NCI-H187 treated with DMSO at 0.1 percent for 48 hours (cell line): Measurements from ENCODE around the gene THNSL1.
"Not testable (repeated sequence)": the region's sequence is repeated elsewhere in the genome, so short reads cannot be mapped to it uniquely, and the experiment has no call there.

ENCODE experiments used
- DNase-seq: peaks from one replicate; lab custom pipeline; 2025; lab: John Stamatoyannopoulos, UW

The THNSL1 gene

DNA sequence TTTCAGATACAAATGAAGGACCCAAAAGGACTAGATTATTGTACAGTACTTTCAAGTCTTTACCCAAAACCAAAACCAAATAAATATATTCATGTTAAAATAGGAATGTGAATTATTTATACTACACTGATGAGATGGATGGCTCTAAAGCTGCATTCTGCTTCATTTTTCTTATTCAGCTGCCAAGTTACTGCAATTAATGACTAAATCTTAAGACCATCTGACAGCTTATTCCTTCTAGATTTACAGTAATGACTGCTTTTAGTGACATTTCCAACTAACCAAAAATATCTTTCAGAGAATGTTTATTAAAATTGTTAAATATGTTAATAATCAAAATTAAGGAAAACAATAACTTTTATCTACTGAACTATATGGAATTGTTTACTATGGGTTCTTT lies 21.3 kb upstream of the THNSL1 start:
- no peak for DNase-seq

DNA sequence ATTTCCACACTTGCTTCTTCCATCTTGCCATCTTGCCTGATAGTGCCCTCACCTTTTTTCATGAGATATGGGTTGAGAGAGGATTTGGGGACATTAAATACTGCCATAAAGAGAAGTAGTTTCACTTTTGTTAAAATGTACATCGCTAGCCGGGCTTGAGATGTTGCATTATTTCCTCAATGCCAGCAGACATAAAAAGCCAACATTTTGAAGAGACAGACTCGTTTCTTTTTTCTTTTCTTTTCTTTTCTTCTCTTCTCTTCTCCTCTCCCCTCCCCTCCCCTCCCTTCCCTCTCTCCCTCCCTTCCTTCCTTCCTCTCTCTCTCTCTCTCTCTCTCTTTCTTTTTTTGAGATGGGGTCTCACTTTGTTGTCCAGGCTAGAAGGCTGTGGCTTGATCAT lies 18.4 kb upstream of the THNSL1 start:
- no peak for DNase-seq

DNA sequence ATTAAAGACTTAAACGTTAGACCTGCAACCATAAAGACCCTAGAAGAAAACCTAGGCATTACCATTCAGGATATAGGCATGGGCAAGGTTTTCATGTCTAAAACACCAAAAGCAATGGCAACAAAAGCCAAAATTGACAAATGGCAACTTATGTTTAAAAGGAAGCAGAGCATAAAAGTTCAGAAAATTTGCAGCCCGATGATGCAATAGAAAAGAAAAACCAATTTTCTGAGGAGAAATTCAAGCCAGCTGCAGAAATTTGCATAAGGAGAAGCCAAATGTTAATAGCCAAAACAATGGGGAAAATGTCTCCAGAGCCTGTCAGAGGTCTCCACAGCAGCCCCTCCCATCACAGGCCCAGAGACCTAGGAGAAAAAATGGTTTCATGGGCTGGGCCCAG lies 4.8 kb upstream of the THNSL1 start:
- not testable (repeated sequence) for DNase-seq

DNA sequence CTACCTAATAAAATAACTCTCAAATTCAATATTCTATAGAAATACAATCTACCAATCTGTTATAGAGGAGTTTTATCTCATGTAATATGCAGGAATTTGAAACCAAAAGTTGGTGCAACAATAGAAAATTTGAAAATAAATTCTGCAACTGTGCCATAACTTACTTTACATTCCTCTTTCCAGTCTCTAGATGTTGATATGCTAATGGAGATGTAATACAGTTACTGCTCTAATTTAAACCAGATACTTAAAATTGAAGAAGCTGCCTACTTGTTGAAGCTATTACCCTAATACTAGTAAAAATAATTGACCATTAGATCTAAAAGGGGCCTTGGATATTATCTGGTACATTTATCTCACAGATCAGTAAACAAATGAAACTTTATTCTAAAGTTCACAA lies 1.8 kb upstream of the THNSL1 start:
- no peak for DNase-seq

DNA sequence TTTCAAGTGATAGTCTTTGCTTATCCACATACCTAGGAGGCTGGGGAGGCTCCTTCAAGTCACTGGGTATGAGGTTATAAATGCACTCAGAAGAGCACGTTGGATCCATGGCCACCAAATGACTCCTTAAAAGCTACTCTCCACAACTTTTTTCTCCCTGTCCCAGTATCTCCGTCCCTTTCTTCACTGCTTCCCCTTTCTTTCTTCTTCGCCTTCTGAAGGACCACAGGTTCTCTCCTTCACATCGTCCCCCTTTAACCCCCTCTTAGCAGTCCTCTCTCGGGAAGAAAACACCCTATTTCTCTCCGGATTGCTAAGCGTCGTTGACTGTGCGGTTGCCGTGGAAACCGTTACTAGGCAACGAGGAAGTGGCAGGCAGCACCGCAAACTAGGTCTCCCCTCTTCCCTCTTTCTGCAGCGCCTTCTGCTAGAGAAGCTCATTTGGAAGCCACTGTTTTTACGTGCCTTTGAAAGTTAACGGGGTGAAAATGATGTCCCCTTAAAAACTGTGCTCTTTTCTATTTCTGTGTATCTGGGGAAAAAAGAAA lies 510 bp upstream of the THNSL1 start, which contains the start of gene ENKUR:
ENKUR (minus strand) TSS at position 331 of the 548 bp plus-strand sequence; CDS start at position 109, 222 bp downstream.
- peak; percentile 52 for DNase-seq

DNA sequence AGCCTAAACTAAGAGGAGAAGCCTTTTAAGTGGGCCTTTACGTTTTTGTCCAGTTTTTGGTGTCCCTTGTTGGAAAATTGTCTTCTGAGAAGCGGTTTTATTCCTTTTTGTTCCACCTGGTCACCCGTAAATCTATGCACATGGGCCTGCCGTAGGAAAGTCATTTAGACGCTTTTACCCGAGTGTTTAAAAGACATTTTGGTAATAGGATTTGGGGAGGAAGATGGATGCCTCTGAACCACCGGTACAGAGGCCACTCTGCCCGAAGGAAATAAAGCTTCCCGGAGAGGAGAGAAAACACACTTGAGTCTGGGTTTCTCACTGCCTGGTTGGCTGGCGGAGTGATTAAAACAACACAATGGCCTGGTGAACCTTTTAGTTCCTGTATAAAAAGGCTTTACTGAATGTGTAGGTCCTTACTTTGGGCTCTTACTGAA lies 760 bp downstream of the THNSL1 start:
- DNase-seq: peak; percentile 5

DNA sequence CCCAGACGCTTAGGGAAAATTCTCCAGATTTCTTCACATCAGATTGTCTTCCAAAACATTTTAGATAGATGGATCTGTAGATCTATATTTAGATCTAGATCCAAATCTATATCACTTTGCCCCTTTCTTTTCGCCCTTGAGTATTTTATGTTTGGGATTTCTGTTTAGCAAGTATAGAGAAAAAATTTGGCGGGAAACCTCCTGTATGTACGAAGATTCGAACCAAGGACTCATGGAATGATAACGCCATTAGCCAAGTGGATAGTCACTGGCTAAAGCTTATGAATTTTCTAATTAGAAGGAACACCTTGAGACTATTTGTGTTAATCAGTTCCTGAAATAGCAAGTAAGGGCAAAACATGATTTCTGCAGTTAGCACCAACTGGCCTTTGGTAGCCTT lies 1.2 kb downstream of the THNSL1 start:
- no peak for DNase-seq

DNA sequence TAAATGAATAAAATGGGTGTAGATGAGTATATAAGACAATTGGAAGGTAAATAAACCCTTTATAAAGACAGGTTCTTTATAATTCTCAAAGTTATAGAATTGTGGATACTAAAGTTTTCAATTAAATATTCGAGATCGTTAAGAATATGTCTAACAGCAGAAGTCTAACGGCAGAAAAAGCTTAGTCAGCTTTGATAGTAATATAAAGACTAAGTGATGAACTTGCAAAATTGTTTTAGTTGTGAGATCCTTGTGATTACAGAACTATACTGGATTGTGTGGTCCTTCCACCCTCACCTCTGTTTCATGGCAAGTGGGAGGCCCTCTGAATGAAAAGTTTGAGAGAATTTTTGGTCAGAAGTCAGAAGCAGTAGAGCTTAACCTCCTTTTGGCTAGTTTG lies 2.3 kb downstream of the THNSL1 start:
- no peak for DNase-seq

DNA sequence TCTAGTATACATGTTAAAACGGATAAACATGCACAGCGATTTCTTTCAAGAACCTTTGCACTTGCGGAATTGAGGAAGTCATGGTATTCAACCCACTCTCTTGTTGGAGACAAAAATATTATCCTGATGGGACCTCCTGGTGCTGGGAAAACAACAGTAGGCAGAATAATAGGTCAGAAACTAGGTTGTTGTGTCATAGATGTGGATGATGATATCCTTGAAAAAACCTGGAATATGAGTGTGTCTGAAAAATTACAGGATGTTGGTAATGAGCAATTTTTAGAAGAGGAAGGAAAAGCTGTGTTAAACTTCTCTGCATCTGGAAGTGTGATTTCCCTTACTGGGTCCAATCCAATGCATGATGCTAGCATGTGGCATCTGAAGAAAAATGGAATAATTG lies 6.9 kb downstream of the THNSL1 start:
- no peak for DNase-seq

DNA sequence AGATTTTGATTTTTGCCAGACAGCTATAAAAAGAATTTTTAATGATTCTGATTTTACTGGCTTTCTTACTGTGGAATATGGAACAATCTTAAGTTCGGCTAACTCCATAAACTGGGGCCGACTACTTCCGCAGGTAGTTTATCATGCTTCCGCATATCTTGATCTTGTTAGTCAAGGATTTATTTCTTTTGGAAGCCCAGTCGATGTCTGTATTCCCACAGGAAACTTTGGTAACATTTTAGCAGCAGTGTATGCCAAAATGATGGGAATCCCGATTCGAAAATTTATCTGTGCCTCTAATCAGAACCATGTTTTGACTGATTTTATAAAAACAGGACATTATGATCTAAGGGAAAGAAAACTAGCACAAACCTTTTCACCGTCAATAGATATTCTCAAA lies 8.1 kb downstream of the THNSL1 start:
- no peak for DNase-seq

DNA sequence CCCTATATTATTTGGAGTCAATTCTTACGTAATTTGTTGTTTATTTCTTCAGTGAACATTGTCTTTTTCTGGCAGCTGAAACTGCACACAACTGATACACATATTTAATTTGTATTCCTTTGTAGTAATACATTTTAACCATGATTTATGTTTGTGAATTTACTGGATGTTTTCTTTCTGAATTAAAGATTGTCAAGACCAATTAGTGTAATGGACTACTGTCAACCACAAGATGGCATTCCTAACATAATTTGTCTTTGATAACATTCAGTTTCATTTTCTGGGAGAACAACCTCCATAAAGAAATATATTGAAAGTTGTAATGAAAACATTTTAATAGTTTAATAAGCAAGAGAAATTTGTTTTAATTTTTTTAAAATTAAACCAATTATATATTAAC lies 10.1 kb downstream of the THNSL1 start:
- no peak for DNase-seq

DNA sequence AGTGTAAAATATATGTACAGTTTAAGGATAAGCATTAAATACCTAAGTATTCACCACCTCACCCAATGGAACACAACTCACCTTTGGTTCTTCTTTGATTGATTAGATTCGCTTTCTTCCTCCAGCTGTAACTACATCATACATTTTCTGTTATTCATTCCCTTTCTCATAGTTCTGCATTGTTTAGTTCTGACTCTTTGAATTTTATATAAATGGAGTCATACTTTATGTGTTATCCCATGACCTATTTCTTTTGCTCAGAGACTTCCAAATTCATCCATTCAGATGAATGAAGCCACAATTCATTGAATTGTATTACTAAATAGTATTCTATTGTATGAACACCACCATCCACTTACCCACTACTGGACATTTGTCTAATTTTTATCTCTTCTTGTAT lies 12.3 kb downstream of the THNSL1 start:
- DNase-seq: no peak

DNA sequence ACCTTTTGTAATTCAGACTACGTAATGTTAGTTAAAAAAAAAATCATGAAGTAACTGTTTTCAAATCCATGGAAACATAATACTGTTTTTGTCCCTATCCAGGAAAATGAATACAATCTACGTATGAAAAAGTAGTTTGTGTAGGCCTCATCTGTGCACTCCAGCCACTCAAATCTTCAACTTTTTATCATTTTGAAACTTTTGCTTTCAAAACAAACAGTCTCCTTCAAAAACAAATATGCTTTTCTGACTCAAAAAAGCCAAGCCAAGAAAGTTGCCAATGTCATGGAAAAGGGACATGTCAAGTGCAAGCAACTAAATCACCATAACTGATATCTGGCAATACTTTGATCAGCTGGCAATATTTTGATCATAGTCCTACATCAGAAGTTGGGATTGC lies 13.1 kb downstream of the THNSL1 start:
- DNase-seq: no peak

DNA sequence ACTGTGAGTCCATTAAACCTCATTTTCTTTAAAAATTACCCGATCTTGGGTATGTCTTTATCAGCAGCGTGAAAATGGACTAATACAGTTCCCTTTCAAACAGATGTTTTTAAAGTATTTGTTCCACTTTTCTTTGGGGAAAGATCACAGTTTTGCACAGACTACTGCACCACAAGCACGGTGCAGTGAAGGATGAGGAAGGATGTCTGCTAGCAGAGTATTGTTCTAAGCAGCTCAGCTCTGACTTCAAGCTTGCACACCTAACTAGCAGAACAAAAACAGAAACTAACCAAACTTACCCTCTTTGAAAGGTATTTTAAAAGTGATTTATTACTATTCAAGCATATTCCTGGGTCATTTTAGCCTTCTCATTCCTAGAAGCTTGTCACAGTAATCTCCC lies 20.0 kb downstream of the THNSL1 start:
- DNase-seq: no peak

DNA sequence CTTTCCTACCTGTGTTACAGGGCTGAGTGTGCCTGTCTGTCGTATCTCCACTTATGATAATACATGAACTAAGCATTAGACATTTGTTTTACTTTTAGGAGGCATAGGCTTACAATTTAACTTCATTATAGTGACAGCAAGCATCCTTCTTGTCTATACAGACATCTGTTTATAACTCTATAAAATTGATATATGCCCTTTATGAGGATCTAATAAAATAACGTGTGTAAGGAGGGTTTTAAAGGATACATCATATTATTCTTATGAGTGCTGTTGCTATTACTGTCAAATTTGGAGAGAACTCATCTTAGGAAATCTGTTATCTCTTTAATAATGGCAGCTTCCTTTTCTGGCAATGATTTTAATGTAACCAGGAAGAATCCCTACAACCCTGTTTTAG lies 21.9 kb downstream of the THNSL1 start:
- no peak for DNase-seq

DNA sequence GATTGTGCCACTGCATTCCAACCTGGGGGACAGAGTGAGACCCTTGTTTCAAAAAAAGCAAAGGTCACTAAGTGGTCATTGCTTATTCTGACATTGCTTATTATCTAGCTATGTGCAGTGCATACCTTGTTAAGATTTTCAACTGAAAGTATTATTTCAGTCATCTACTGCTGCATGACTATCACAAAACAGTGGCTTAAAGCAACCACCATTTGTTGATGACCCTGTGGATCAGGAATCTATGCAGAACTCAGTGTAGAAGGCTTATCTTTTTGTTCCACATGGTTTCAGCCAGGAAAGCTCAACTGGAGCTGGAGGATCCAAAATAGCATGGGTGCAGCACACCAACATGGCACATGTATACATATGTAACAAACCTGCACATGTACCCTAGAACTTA lies 23.1 kb downstream of the THNSL1 start:
- DNase-seq: no peak

DNA sequence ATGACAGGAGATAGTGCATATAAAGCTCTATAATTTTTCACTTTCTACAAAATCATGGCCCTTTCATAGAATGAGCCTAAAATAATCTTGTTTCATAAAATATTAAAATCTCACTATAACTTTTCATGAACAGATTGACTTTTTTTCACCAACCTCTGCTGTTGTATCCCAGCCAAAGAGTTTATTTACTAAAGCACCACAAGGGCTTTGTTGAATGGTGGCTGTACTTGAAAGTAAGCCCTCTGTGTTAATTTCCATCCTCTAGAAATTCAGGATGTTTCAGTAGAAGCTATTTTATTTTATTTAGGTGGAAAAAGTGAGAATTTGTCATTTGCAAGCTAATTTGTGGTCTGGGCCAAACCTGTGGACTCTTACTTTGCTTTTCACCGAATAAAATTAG lies 30.2 kb downstream of the THNSL1 start:
- DNase-seq: no peak

DNA sequence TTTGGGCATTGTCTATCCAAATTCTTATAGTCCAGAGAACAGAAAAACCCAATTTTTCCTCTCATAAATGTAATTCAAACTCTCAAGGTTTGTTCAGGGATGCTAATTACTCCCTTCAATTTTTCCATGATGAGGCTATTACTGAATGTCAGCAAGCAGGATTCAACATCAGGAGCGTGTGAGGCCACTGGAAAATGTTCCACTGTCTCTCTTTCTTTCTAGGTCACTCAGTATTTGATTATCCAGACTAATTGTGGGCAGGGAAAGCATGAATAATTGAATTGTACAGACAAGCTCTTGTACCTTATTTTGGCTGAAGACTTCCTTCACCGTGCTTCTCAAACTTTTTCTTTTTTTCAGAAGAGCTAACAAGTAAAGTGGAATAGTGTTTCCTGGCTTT lies 30.7 kb downstream of the THNSL1 start:
- DNase-seq: no peak

DNA sequence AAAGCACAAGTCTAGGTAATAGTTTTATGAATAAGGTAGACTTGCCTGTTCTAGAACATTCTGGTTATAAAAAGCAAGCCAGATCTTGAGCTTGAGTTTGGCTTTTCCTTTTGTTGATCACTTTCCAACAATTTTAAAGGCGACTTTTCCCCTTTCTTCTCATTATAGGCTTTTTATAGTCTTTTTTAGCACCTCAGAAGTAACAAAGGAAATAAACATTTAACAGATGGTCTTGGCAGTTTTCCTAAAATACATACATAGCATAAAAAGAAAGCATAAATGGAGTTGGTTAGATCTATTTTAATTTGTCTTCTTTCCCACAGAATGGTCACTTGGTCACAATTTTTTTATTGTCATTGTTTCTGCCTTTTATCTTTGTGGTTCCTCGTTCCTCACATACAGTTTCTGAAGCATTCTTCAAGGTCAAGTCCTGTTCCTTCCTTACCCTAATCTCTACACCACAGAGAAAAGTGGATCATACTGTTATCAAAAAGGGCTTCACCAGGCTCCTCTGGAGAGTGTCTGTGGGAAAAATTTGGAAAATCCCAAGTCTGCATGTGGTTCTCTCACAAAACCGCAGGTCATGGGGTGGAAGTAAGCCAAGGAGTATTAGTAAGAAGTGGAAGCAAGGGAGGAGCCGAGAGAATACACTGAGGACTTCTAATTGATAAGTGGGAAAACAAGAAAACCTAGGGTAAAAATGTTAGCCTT lies 31.3 kb downstream of the THNSL1 start:
- DNase-seq: no peak

DNA sequence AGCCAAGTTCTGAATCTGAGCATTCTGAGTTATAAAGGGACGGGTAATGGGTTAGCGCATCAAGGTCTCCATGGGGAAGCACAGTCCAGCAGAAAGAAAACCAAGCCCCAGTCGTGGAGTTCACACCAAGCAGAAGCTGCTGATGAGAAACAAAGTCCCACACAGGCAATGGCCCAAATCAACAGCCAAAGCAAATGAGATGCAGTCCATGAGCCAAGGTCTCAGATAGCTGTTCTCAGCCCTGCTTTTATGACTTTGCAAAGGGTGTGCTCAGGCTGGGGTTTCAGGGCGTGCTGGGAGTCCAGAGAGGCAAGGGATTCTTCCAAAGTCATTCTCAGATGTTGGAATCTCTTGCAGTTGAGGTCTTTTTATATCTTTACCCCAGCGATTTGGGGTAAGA lies 32.0 kb downstream of the THNSL1 start:
- DNase-seq: no peak

DNA sequence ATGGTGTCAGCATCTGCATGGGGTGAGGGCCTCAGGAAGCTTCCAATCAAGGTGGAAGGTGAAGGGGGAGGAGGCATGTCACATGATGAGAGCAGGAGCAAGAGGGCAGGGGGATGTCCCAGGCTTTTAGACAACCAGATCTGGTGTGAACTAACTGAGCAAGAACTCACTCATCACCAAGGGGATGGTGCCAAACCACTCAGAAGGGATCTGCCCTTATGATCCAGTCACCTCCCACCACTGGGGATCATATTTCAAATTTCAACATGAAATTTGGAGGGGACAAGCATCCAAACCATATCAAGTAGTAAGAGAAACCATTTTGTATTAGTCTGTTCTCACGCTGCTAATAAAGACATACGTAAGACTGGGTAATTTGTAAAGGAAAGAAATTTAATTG lies 33.6 kb downstream of the THNSL1 start:
- DNase-seq: no peak

DNA sequence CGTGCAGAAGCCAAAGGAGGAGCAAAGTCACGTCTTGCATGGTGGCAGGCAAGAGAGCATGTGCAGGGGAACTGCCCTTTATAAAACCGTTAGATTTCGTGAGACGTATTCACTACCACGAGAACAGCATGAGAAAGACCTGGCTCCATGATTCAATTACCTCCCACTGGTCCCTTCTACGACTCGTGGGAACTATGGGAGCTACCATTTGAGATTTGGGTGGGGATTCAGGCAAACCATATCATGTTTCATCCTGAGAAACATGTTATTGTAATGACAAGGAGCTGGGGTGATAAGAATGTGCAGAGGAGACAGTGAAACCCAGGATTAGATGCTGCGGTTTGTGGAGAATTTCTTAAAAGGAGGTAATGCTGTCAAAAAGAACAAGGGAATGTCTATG lies 34.0 kb downstream of the THNSL1 start:
- DNase-seq: no peak

DNA sequence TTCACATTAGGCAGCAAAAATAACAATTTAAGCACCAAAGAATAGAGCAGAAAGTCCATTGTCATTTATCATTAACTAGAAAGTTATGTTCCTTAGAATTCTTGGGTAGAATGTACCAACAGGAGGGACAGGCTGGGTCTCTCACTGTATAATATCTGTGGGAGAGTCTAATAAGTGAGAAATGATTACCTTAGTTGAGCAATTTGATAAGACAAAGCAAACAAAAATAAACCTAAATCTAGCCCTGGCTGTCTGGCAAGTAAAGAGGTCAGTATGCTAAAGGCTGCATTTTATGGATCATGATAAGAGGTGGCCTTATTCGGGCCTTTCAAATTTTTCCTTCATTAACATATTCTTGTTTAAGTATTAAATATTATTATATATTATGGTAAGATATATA lies 35.6 kb downstream of the THNSL1 start:
- no peak for DNase-seq

DNA sequence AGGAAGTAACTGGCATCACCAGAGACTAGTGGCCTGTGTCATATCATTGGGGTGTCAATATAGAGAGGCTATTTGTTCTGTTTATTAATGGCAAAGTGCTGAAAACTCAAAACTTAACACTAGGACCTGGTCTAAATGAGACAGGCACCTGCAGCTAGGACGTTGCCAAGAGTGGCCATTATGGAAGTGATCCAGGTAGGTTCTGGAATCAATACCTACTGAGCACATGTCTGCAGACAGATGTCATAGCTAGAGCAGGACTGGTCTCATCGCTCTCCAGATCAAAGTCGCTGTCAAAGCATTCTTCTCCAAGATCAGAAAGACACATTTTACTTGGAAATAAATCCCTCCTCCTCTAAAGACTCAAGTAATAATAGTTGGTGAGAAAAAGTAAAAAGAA lies 40.3 kb downstream of the THNSL1 start:
- no peak for DNase-seq
